SK-N-SH (cell line): Measurements from ENCODE around the gene UCK2. TPM values are rescaled to one million over a fixed set of nuclear protein-coding genes. Genes with fewer than 3 reads are reported as not detected.

Source experiments
- CTCF ChIA-PET: fragments of 300-600, 350-600 bp; formaldehyde crosslinking; extraction: SDS; loops from one replicate; lab custom pipeline; 2021; lab: Yijun Ruan, JAX
- POLR2A ChIA-PET: fragments of 350-600 bp; sonication (Branson Sonifier 250); formaldehyde crosslinking; extraction: SDS; loops from one replicate; lab custom pipeline; 2020; ENCODE audit warnings: antibody characterized with exemption, inconsistent platforms; lab: Yijun Ruan, JAX
- DNase-seq: peaks from one replicate; pipeline ENCODE4 v3.0.0; 2012
- H2AFZ ChIP-seq: fragments of 200-600 bp; sonication (generic); 2 replicates; pipeline ENCODE4 v1.8.1; 2016; ENCODE audit warnings: antibody characterized with exemption, mild to moderate bottlenecking, low read depth
- H3F3A ChIP-seq: fragments of 200-600 bp; sonication (generic); replicated peaks from 2 replicates; pipeline ENCODE3; 2016; ENCODE audit warnings: antibody characterized with exemption, mild to moderate bottlenecking; ENCODE audit not compliant: insufficient read depth
- H3K27ac ChIP-seq, 2 experiments: fragments of 200-500 bp in 1 of 2; fragments of 200-600 bp in 1 of 2; sonication (Bioruptor generic) in 1 of 2; sonication (generic), shearing (Covaris generic) in 1 of 2; 2 replicates each; pipeline versions ENCODE4 v1.5.1 to v1.6.1; 2014 to 2016; ENCODE audit warnings: low read depth in 2 of 2, inconsistent platforms in 1 of 2, low read length in 1 of 2, mild to moderate bottlenecking in 1 of 2, mixed read lengths in 1 of 2
- H3K27me3 ChIP-seq: fragments of 200-600 bp; sonication (generic), shearing (Covaris generic); 2 replicates; pipeline ENCODE4 v1.6.1; 2016; ENCODE audit warnings: mixed run types; ENCODE audit not compliant: insufficient read depth
- H3K36me3 ChIP-seq, 2 experiments: fragments of 200-500 bp in 1 of 2; fragments of 200-600 bp in 1 of 2; sonication (Bioruptor generic) in 1 of 2; sonication (generic) in 1 of 2; replicated peaks in 1 of 2; 2 replicates each; pipeline versions ENCODE3 to v1.5.1; 2014 to 2016; ENCODE audit warnings: low read length in 1 of 2, mild to moderate bottlenecking in 1 of 2; ENCODE audit not compliant: insufficient read depth in 2 of 2, control insufficient read depth in 1 of 2
- H3K4me1 ChIP-seq, 2 experiments: fragments of 200-500 bp in 1 of 2; fragments of 200-600 bp in 1 of 2; sonication (Bioruptor generic) in 1 of 2; sonication (generic), shearing (Covaris generic) in 1 of 2; 2 replicates each; pipeline versions ENCODE4 v1.5.1 to v1.6.1; 2014 to 2016; ENCODE audit warnings: low read depth in 1 of 2, low read length in 1 of 2, mixed run types in 1 of 2; ENCODE audit not compliant: insufficient read depth in 2 of 2, control insufficient read depth in 1 of 2
- H3K4me2 ChIP-seq: fragments of 200-600 bp; sonication (generic), shearing (Covaris generic); 2 replicates; pipeline ENCODE4 v1.6.1; 2017; ENCODE audit warnings: mixed run types
- H3K4me3 ChIP-seq, 2 experiments: fragments of 200-500 bp in 1 of 2; fragments of 200-600 bp in 1 of 2; sonication (Bioruptor generic) in 1 of 2; sonication (generic), shearing (Covaris generic) in 1 of 2; 2 replicates each; pipeline versions ENCODE4 v1.5.1 to v1.8.1; 2014 to 2016; ENCODE audit warnings: low read depth in 2 of 2, inconsistent platforms in 1 of 2, low read length in 1 of 2, mild to moderate bottlenecking in 1 of 2, mixed read lengths in 1 of 2, moderate library complexity in 1 of 2
- H3K79me2 ChIP-seq: fragments of 200-600 bp; sonication (generic); 2 replicates; pipeline ENCODE4 v1.8.1; 2017; ENCODE audit warnings: mild to moderate bottlenecking; ENCODE audit not compliant: insufficient read depth
- H3K9ac ChIP-seq: fragments of 200-600 bp; sonication (generic); 2 replicates; pipeline ENCODE4 v1.6.1; 2017; ENCODE audit warnings: mixed run types
- H3K9me2 ChIP-seq: fragments of 200-600 bp; sonication (generic); 2 replicates; pipeline ENCODE4 v1.6.1; 2017; ENCODE audit warnings: mixed run types
- H3K9me3 ChIP-seq: fragments of 200-600 bp; sonication (generic); 2 replicates; pipeline ENCODE4 v1.6.1; 2017; ENCODE audit warnings: mixed run types, mild to moderate bottlenecking, moderate library complexity
- H4K20me1 ChIP-seq: fragments of 200-600 bp; sonication (generic); 2 replicates; pipeline ENCODE4 v1.6.1; 2017; ENCODE audit warnings: mild to moderate bottlenecking, mixed run types; ENCODE audit not compliant: insufficient read depth
- CHD2 ChIP-seq: fragments of 150-350 bp; IDR thresholded peaks from 2 replicates; pipeline ENCODE4 v1.6.1; 2018; ENCODE audit warnings: low read length; ENCODE audit not compliant: partially characterized antibody
- ELF1 ChIP-seq: IDR thresholded peaks from 2 replicates; pipeline ENCODE4 v1.4.0; 2012
- FOXM1 ChIP-seq: IDR thresholded peaks from 2 replicates; pipeline ENCODE4 v1.4.0; 2012; ENCODE audit warnings: low read depth, mild to moderate bottlenecking
- GABPA ChIP-seq: IDR thresholded peaks from 2 replicates; pipeline ENCODE4 v1.4.0; 2012; ENCODE audit warnings: low read depth, mild to moderate bottlenecking
- JUND ChIP-seq: IDR thresholded peaks from 2 replicates; pipeline ENCODE4 v1.4.0; 2012
- MEF2A ChIP-seq: IDR thresholded peaks from 2 replicates; pipeline ENCODE4 v1.4.0; 2012; ENCODE audit warnings: low read depth, borderline replicate concordance
- NFIC ChIP-seq: IDR thresholded peaks from 2 replicates; pipeline ENCODE4 v1.4.0; 2012; ENCODE audit warnings: borderline replicate concordance
- NRF1 ChIP-seq: IDR thresholded peaks from 2 replicates; pipeline ENCODE4 v1.6.1; 2012; ENCODE audit warnings: low read depth, mild to moderate bottlenecking, low read length
- RCOR1 ChIP-seq: fragments of 150-350 bp; IDR thresholded peaks from 2 replicates; pipeline ENCODE4 v1.6.1; 2017; ENCODE audit warnings: antibody characterized with exemption, low read length
- RFX5 ChIP-seq: IDR thresholded peaks from 2 replicates; pipeline ENCODE4 v1.6.1; 2012; ENCODE audit warnings: mild to moderate bottlenecking, improper control_type of control experiment, low read length
- RXRA ChIP-seq: IDR thresholded peaks from 2 replicates; pipeline ENCODE4 v1.4.0; 2012; ENCODE audit warnings: low read depth, mild to moderate bottlenecking, borderline replicate concordance
- TAF1 ChIP-seq: IDR thresholded peaks from 2 replicates; pipeline ENCODE4 v1.6.1; 2012; ENCODE audit warnings: low read depth, mild to moderate bottlenecking, low read length, moderate library complexity, borderline replicate concordance
- USF1 ChIP-seq: IDR thresholded peaks from 2 replicates; pipeline ENCODE4 v1.4.0; 2012; ENCODE audit warnings: low read depth, borderline replicate concordance
- USF2 ChIP-seq: fragments of 150-350 bp; IDR thresholded peaks from 2 replicates; pipeline ENCODE4 v1.6.1; 2017; ENCODE audit warnings: antibody characterized with exemption, low read length, low read depth, borderline replicate concordance
- YY1 ChIP-seq: IDR thresholded peaks from 2 replicates; pipeline ENCODE4 v1.4.0; 2012; ENCODE audit warnings: low read depth, mild to moderate bottlenecking
- ZBTB33 ChIP-seq: IDR thresholded peaks from 2 replicates; pipeline ENCODE4 v1.4.0; 2012; ENCODE audit warnings: low read depth, borderline replicate concordance
- WGBS: methylation state at CpG from one replicate; pipeline ENCODE4 v1.1.6; 2017; ENCODE audit warnings: low lambda C conversion rate; 5-methylcytosine and 5-hydroxymethylcytosine counted together
- polyA plus RNA-seq, 3 experiments: library from polyadenylated mRNA; depleted of rRNA; stranded (reverse); fragments of >200 nt; gene quantifications; 2 replicates each; pipeline ENCODE4 v1.2.3, GENCODE V29; 2012

The UCK2 gene
- polyA plus RNA-seq, 1 of the 3 experiments (the other 2 are of a cell fraction) = 53.7 TPM

- Histone ChIP-seq H3K9me2 (no peaks in the 10 kb centered on the region), H3K79me2 (peaks cover 72% of the 10 kb centered on the region), H2AFZ (no peak overlapping the region), H3K36me3 (no peaks in the 10 kb centered on the region), H3K9ac (no peak overlapping the region), H3K27ac (no peak overlapping the region), H3F3A (no peaks in the 10 kb centered on the region), H3K27me3 (no peaks in the 10 kb centered on the region), H3K9me3 (no peaks in the 10 kb centered on the region), H3K4me1 (peaks cover 0 to 6% of the 10 kb centered on the region in 2 experiments; a peak in 1 of 4 replicates), H4K20me1 (no peaks in the 10 kb centered on the region), H3K4me2 (no peak overlapping the region), H3K4me3 (no peak overlapping the region)
- ChIA-PET CTCF (interaction anchor here (0.8 to 1.6 kb wide), 2 partner anchors 21 to 29 kb away, joined by 3 to 6 read pairs; no protein-coding TSS in a partner anchor), POLR2A (no interaction called here)
- 89% methylated on average over 5 of the region's 5 CpGs for WGBS
- TF ChIP-seq RXRA (no peak), CHD2 (no peak), MEF2A (no peak), ELF1 (no peak)
- DNase-seq = no peak
Measured at GRCh38 chr1:165884690-165885304, 57.4 kb downstream of the UCK2 start.

GRCh38 chr1:165885305-165885694 lies 57.9 kb downstream of the UCK2 start:
- H3K4me2 ChIP-seq = no peak overlapping the region
- no peaks in the 10 kb centered on the region for H3K9me3 ChIP-seq
- CTCF ChIA-PET = no interaction called here
- H4K20me1 ChIP-seq = no peaks in the 10 kb centered on the region
- DNase-seq = no peak
- H3K27ac ChIP-seq = no peak overlapping the region
- H2AFZ ChIP-seq = no peak overlapping the region
- peaks cover 69% of the 10 kb centered on the region for H3K79me2 ChIP-seq
- H3K9ac ChIP-seq = no peak overlapping the region
- H3K4me1 ChIP-seq = peaks cover 0 to 6% of the 10 kb centered on the region in 2 experiments; a peak in 1 of 4 replicates
- H3F3A ChIP-seq = no peaks in the 10 kb centered on the region
- 99% methylated on average over 3 of the region's 3 CpGs for WGBS
- no peaks in the 10 kb centered on the region for H3K27me3 ChIP-seq
- POLR2A ChIA-PET = no interaction called here
- no peak overlapping the region for H3K4me3 ChIP-seq
- H3K36me3 ChIP-seq = peaks cover 0 to 2% of the 10 kb centered on the region in 2 experiments
- no peaks in the 10 kb centered on the region for H3K9me2 ChIP-seq
- TF ChIP-seq USF2 = no peak
- no peak for TF ChIP-seq NRF1
- no peak for TF ChIP-seq RXRA
- no peak for TF ChIP-seq USF1
- TF ChIP-seq ELF1 = no peak
- no peak for TF ChIP-seq NFIC
- TF ChIP-seq, all 33 proteins: peak for 0

GRCh38 chr1:165886193-165886592 lies 58.8 kb downstream of the UCK2 start:
- DNase-seq = no peak
- Histone ChIP-seq H3K9me2 (no peaks in the 10 kb centered on the region), H3K27ac (no peak overlapping the region), H3K27me3 (no peaks in the 10 kb centered on the region), H4K20me1 (no peaks in the 10 kb centered on the region), H3K4me1 (peaks cover 0 to 7% of the 10 kb centered on the region in 2 experiments; a peak in 2 of 4 replicates), H2AFZ (no peak overlapping the region; the same call in 1 of the 2 replicates), H3K79me2 (peaks cover 64% of the 10 kb centered on the region), H3K4me3 (no peak overlapping the region), H3F3A (no peaks in the 10 kb centered on the region), H3K9ac (no peak overlapping the region), H3K9me3 (no peaks in the 10 kb centered on the region), H3K36me3 (peaks cover 0 to 7% of the 10 kb centered on the region in 2 experiments), H3K4me2 (no peak overlapping the region)
- CTCF ChIA-PET = no interaction called here
- 85% methylated on average over 2 of the region's 2 CpGs for WGBS
- POLR2A ChIA-PET = no interaction called here
- TF ChIP-seq RFX5 (no peak), ZBTB33 (no peak), JUND (no peak), TAF1 (no peak), RCOR1 (no peak), NFIC (no peak), NRF1 (no peak), YY1 (no peak), GABPA (no peak), FOXM1 (no peak)
